Posterior cingulate gyrus (tissue), 11 donors: ENCODE data around the gene CHAD.

ENCODE experiments used
- DNase-seq, 10 donors: peaks; one replicate each; pipeline versions ENCODE4 v3.0.0 to v3.0.0-alpha.2; 2020 to 2021; ENCODE audit warnings: mixed read lengths in 3 of 10
- intact Hi-C: fragments of 100-400 bp; cut with DNase I; formaldehyde crosslinking; loops from one replicate; pipeline ENCODE4 v1.15.1; 2023

Gene CHAD

GRCh38 chr17:50468304-50469207 lies at the start of gene CHAD:
Gene CHAD (minus strand): TSS chr17:50468880. CDS start chr17:50468813, 67 bp downstream.
- DNase-seq, result peak in 2 of 10 donors; percentile 70 to 80
- intact Hi-C loops, result no loop called here

GRCh38 chr17:50517504-50518383 lies 49.1 kb upstream of the CHAD start:
- DNase-seq, result peak in 1 of 10 donors; percentile 31
- intact Hi-C loops, result no loop called here

- intact Hi-C loops, result no loop called here
- DNase-seq, result no peak
These were observed 48.3 kb upstream of the CHAD start for GRCh38 chr17:50517011-50517410.

GRCh38 chr17:50514936-50515702 lies 46.4 kb upstream of the CHAD start:
- peak in 3 of 10 donors; percentile 21 to 67 (median 32) for DNase-seq
- intact Hi-C loops, result no loop called here

DNA sequence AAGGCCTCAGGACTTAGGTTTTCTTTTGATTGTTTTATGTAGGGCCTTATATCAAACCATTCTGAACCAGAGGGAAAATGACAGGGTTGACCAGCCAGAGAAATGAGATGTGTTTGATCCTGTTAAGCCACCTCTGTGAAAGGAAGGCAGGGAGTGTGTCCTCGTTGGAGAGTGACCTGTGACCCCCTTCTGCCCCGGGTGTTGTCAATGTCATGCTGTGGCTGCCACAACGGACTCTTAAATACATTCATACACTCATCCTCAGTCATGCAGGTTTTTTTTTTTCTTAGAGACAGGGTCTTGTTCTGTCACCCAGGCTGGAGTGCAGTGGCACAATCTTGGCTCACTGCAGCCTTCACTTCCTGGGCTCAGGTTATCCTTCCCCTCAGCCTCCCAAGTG lies 45.7 kb upstream of the CHAD start:
- intact Hi-C loops, result no loop called here
- peak in 1 of 10 donors; percentile 27 for DNase-seq

- DNase-seq, result no peak
- intact Hi-C loops, result no loop called here
These were observed 44.8 kb upstream of the CHAD start for GRCh38 chr17:50513495-50513894.

DNA sequence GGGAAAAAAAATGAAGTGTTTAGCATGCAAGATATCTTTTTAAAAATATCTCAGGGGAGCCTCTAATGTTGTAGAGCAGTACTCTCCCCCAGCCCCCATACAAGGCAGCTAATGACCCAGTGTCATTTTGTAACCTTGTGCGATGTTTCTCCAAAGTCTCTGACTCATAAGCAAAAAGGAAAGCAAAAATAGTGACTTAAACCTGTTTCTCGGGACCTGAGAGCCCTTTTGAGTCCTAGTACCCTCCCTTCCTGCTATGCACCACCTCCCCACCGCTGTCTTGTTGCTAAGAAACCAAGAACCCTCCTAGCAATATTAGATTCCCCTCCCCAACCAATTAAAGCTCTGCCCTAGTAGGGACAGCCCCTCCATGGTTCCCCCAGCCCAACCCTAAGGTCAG lies 42.4 kb upstream of the CHAD start:
- intact Hi-C loops, result no loop called here
- no peak for DNase-seq

DNA sequence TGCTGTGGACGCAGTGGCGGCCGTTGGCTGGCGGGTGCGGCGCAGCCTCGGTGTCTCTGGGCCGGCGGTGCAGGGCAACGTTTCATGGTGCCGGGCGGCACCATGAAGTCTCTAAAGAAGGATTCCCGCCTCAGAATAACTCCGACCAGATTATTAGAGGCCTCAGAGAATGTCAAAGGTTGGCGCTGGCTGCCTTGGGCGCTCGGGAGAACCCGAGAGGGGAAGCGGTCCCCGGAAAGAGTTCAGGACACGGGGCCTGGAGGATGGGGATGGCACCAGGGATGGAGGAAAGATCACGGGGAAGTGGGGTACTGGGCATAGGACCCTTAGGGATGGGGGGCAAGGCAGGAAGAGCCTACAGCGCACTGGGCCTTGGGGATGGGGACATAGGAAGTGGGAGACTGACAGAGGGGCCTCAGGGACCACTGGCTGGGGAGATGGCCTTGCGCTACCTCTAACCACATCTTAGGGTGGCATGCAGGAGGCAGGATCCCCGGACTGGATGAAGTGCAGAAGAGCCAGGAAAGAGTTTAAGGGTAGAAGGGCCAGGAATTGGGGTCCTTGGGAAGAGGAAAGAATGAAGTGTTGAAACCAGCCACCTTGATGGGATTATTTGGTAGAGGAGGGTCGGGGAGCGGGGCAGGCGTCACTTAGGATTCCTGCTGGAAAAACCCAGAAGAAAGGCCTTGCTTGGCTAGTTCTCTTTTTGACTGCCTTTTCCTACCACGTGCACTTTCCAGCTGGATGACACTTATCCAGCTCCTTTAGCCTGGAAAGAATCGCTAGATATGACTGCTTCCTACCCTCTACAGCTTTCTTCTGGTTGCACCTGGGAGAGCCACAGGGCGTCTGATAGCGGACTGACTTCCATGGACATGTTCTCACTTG lies 40.1 kb upstream of the CHAD start:
- intact Hi-C loops, result no loop called here
- DNase-seq, result peak in 1 of 10 donors; percentile 63

DNA sequence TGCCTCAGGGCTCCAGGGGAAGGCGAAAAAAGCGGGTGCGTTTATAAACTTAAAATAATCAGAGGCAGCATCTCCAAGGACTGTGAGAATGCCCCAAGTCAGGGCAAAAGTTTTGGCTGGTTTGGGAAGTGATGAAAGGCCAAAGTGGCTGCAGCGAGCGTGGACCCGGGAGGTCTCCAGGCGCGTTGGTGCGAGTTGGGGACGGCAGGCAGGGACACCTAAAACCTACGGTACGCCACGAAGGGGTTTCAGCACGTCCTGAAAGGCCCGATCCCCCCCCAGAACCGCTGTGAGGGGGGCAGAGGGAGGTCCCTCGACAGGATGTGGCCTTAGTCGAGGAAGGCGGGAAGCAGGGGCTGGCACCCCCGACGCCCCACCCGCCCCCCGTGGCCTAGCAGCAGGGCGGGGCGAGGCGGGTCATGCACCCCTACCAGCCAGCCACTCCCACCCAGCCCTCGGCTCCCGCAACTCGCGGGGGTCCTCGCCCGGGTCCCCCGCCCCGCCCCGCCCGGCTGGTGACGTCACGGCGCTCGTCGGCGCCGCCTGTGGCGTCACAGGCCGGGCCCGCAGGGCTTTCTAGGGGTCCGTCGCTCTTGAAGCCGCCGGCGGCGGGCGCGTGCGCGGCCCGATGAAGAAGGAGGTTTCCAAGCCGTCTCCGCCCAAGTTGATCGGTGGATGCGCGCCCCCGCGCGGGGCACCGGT lies 39.3 kb upstream of the CHAD start, which contains the start of gene MYCBPAP:
MYCBPAP (plus strand) TSS at position 569 of the 702 bp plus-strand sequence. CDS start 236 bp downstream, outside the sequence.
- DNase-seq, result peak; percentile 64 to 97 (median 83)
- intact Hi-C loops, result no loop called here

DNA sequence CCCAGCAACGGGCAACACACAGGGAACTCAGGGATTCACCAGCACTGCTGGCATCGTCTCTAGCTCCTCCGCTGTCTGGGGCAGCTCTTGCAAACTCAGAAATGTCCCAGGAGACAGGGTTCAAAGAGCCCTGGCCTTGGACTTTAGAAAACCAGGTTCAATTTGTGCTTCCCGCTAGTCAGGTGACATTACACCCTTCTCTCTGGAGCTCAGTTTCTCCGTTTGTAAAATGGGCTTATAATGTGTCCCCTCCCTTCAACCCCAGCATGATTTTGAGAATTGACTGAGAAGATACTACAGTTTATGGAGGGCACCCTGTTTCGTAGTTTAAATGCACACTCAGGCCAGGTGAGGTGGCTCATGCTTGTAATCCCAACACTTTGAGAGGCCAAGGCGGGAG lies 37.6 kb upstream of the CHAD start:
- DNase-seq, result no peak
- intact Hi-C loops, result no loop called here

DNA sequence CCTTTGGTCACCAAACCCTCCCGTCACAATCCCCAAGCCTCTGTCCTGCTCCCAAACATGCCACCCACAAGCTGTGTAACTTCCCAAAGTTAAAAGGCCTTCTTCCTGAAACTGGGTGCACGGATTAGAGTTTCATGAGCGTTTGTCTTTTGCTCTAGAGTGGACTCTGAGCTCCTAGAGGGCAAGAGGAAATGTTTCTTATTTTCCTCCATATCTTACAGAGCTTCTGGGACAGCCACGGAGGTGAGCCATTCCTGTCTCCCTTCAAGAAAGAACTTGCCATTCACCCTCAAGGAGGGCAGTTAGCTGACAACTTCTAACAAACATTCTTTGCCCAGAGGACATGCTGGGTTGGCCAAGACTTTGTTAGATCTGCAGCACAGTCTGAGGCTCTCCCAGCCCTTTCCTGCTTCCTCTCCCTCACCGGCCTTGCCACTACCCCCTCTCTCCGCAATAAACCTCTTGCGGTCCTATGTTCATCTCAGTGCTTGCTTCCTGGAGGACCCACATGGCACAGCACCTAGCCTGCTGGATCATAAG lies 37.0 kb upstream of the CHAD start:
- no peak for DNase-seq
- intact Hi-C loops, result no loop called here

DNA sequence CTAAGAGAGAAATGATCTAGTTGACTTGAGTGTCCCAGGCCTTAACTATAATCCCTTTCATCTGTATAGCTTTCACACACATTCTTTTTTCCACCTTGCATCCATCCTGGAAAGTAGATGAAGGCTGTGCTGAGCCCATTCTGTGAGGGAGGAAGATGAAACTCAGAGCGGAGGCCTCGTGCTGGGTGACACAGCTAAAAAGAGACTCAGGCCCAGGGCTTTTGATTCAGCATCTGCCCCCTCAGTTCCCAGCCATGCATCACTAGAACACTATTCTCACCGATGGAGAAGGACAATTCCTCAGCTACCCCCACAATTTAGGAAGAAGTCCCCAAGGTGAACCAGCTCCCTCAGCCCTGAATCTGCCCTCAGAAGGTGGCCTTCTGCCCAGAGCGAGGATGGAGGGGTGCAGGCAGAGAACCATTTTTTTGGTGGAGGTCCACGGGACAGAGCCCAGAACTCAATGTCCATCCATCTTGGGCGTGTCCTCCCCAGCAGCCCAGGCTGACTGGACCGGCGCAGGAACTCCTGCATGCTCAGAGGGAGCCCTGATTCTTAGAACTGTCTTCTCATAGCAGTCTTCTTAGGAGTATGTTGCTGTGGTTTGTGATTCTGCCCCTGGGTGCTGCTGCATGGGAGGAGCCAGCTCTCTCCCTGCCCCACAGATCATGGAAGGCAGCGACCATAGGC lies 33.8 kb upstream of the CHAD start:
- peak in 1 of 10 donors; percentile 53 for DNase-seq
- intact Hi-C loops, result no loop called here

DNA sequence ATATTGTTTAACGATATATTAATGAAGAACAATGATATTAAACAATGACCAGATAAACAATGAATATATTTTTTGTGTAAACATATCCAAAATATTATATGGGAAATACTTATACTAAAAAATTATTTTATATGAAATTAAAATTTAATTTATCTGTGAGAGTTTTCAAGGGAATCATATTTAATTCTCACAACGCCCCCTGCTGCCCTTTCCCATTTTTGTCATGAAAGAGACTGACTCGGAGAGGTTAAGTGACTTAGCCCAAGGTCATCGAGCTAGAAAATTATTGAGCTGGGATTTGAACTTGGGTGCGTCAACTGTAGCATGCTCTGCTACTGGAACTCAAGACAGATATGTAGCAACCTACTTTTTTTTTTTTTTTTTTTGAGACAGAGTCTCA lies 32.4 kb upstream of the CHAD start:
- intact Hi-C loops, result no loop called here
- no peak for DNase-seq

DNA sequence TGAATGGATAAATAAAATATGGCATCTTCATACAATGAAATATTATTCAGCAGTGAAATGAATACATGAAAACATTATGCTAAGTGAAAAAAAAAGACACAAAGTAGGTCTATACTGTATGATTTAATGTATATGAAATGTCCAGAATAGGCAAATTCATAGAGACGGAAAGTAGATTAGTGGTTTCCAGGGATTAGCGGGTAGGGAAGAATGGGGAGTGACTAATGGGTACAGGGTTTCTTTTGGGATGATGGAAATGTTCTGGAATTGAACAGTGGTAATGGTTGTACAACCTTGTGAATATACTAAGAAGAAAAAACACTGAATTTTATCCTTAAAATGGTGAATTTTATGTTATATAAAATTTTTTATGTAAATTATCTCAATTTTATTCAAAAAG lies 31.0 kb upstream of the CHAD start:
- intact Hi-C loops, result no loop called here
- no peak for DNase-seq

GRCh38 chr17:50499270-50499669 lies 30.6 kb upstream of the CHAD start:
- DNase-seq, result no peak
- intact Hi-C loops, result no loop called here

DNA sequence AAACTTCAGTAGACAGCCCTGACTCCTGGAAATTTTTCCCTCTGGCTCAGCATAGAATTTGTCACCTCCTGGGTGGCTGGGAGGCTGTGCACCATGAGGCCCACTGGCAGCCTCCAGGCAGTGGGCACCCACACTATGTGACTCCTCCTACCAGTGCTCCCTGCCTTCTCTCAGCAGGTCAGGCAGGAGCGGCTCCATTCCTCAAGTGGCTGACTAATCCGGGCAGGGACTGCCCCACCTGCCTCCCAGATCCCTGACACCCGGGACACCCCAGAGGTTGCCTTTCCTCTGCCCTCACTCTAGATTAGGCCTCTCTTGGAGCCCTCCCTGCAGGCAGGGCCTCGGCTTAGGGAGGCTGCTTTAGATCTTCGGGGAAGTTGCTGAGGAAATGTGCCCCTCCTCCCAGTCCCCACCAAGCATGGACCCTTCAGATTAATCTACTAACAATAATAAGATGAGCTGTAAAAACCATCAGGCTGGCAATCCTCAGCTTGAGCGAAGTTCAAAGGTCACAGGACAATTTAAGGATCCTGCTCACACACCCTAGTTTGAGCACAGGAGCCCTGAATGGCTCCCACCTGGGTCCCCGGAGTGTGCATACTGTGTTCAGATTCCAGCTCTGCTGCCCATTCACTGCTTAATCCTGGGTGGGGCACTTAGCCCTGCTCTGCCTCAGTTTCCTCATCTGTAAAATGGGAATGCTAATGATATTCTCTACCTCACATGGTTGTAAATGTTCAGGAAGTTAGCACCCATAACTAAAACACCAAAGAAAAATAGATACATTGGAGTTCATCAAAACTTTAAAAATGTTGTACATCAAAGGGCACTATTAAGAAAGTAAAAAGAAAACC lies 29.6 kb upstream of the CHAD start:
- intact Hi-C loops, result no loop called here

GRCh38 chr17:50495918-50496317 lies 27.2 kb upstream of the CHAD start:
- no peak for DNase-seq
- intact Hi-C loops, result no loop called here

More for the DNA sequence above, 29.6 kb upstream of the CHAD start:
- peak in 1 of 10 donors; percentile 43 for DNase-seq
